ENCODE results near the gene ERC2.

Gene ERC2

GRCh38 chr3:55483196-55484095, 984.8 kb downstream of the ERC2 start:
- Mint-ChIP-seq H3K4me3 (no peak overlapping the region), H3K27ac (no peak overlapping the region), H3K27me3 (peaks cover 54 to 92% of the 10 kb centered on the region in 2 donors), H3K9me3 (peaks cover 0 to 1% of the 10 kb centered on the region in 2 donors), H3K4me1 (ENCODE audit: low read depth in 2 of 2) (peaks cover 0 to 5% of the 10 kb centered on the region in 2 donors), H3K36me3 (ENCODE audit: insufficient read depth) (no peaks in the 10 kb centered on the region)
- no peak for DNase-seq
- ATAC-seq (replicated peaks), result no peak

- Mint-ChIP-seq H3K36me3 (ENCODE audit: insufficient read depth) (no peaks in the 10 kb centered on the region), H3K27me3 (peaks cover 53 to 84% of the 10 kb centered on the region in 2 donors), H3K4me3 (no peak overlapping the region), H3K27ac (no peak overlapping the region), H3K4me1 (ENCODE audit: low read depth in 2 of 2) (peaks cover 0 to 5% of the 10 kb centered on the region in 2 donors), H3K9me3 (peaks cover 0 to 1% of the 10 kb centered on the region in 2 donors)
- no peak for ATAC-seq (replicated peaks)
- no peak for DNase-seq
Measured at GRCh38 chr3:55482496-55483195, 985.6 kb downstream of the ERC2 start.

- ATAC-seq (replicated peaks), result no peak
Measured at GRCh38 chr3:55481744-55482495, 986.3 kb downstream of the ERC2 start.

GRCh38 chr3:55480911-55481743, 987.1 kb downstream of the ERC2 start:
- peaks cover 45 to 69% of the 10 kb centered on the region in 2 donors for H3K27me3 Mint-ChIP-seq
- peaks cover 0 to 1% of the 10 kb centered on the region in 2 donors for H3K9me3 Mint-ChIP-seq
- no peaks in the 10 kb centered on the region for H3K36me3 Mint-ChIP-seq (ENCODE audit: insufficient read depth)
- DNase-seq (no peak), ATAC-seq (replicated peaks) (no peak)
- no peak overlapping the region for H3K4me3 Mint-ChIP-seq
- H3K4me1 Mint-ChIP-seq (ENCODE audit: low read depth in 2 of 2), result no peaks in the 10 kb centered on the region
- H3K27ac Mint-ChIP-seq, result no peak overlapping the region

More at GRCh38 chr3:55481744-55482495, 986.3 kb downstream of the ERC2 start:
- H3K36me3 Mint-ChIP-seq (ENCODE audit: insufficient read depth), result no peaks in the 10 kb centered on the region
- no peak for DNase-seq
- peaks cover 53 to 77% of the 10 kb centered on the region in 2 donors for H3K27me3 Mint-ChIP-seq
- H3K9me3 Mint-ChIP-seq, result peaks cover 0 to 1% of the 10 kb centered on the region in 2 donors
- peaks cover 0 to 5% of the 10 kb centered on the region in 2 donors for H3K4me1 Mint-ChIP-seq (ENCODE audit: low read depth in 2 of 2)
- H3K27ac Mint-ChIP-seq, result no peak overlapping the region
- no peak overlapping the region for H3K4me3 Mint-ChIP-seq

- H3K9me3 Mint-ChIP-seq, result peaks cover 0 to 4% of the 10 kb centered on the region in 2 donors
- DNase-seq, result no peak
- no peaks in the 10 kb centered on the region for H3K4me1 Mint-ChIP-seq (ENCODE audit: low read depth in 2 of 2)
- H3K4me3 Mint-ChIP-seq, result no peak overlapping the region
- no peak overlapping the region for H3K27ac Mint-ChIP-seq
- peaks cover 12 to 33% of the 10 kb centered on the region in 2 donors for H3K27me3 Mint-ChIP-seq
- ATAC-seq (replicated peaks), result no peak
- H3K36me3 Mint-ChIP-seq (ENCODE audit: insufficient read depth), result no peaks in the 10 kb centered on the region
Measured at GRCh38 chr3:55477306-55478303, 990.7 kb downstream of the ERC2 start.

- H3K27me3 Mint-ChIP-seq, result peaks cover 11 to 23% of the 10 kb centered on the region in 2 donors
- no peak overlapping the region for H3K27ac Mint-ChIP-seq
- ATAC-seq (replicated peaks) (no peak), DNase-seq (no peak)
- H3K4me1 Mint-ChIP-seq (ENCODE audit: low read depth in 2 of 2), result no peaks in the 10 kb centered on the region
- H3K9me3 Mint-ChIP-seq, result peaks cover 0 to 4% of the 10 kb centered on the region in 2 donors
- H3K36me3 Mint-ChIP-seq (ENCODE audit: insufficient read depth), result no peaks in the 10 kb centered on the region
- no peak overlapping the region for H3K4me3 Mint-ChIP-seq
Measured at GRCh38 chr3:55476515-55476914, 991.8 kb downstream of the ERC2 start.

- Mint-ChIP-seq H3K9me3 (peaks cover 0 to 4% of the 10 kb centered on the region in 2 donors), H3K27me3 (no peaks in the 10 kb centered on the region), H3K4me1 (ENCODE audit: low read depth in 2 of 2) (no peaks in the 10 kb centered on the region), H3K4me3 (no peak overlapping the region), H3K27ac (no peak overlapping the region), H3K36me3 (ENCODE audit: insufficient read depth) (no peaks in the 10 kb centered on the region)
- ATAC-seq (replicated peaks) (no peak), DNase-seq (no peak)
Measured at GRCh38 chr3:55474213-55474632, 994.0 kb downstream of the ERC2 start.

- Mint-ChIP-seq H3K27me3 (no peaks in the 10 kb centered on the region), H3K36me3 (ENCODE audit: insufficient read depth) (no peaks in the 10 kb centered on the region), H3K9me3 (peaks cover 0 to 4% of the 10 kb centered on the region in 2 donors), H3K4me1 (ENCODE audit: low read depth in 2 of 2) (no peaks in the 10 kb centered on the region), H3K4me3 (no peak overlapping the region), H3K27ac (no peak overlapping the region)
- ATAC-seq (replicated peaks) (no peak), DNase-seq (no peak)
Measured at GRCh38 chr3:55473788-55474187, 994.5 kb downstream of the ERC2 start.

- Mint-ChIP-seq H3K4me3 (no peak overlapping the region), H3K36me3 (ENCODE audit: insufficient read depth) (no peaks in the 10 kb centered on the region), H3K4me1 (ENCODE audit: low read depth in 2 of 2) (no peaks in the 10 kb centered on the region), H3K27me3 (no peaks in the 10 kb centered on the region), H3K27ac (no peak overlapping the region), H3K9me3 (peaks cover 0 to 4% of the 10 kb centered on the region in 2 donors)
- ATAC-seq (replicated peaks) (no peak), DNase-seq (no peak)
Measured at GRCh38 chr3:55471522-55472280, 996.6 kb downstream of the ERC2 start.

GRCh38 chr3:55471084-55471483, 997.2 kb downstream of the ERC2 start:
- no peak overlapping the region for H3K27ac Mint-ChIP-seq
- no peaks in the 10 kb centered on the region for H3K36me3 Mint-ChIP-seq (ENCODE audit: insufficient read depth)
- no peaks in the 10 kb centered on the region for H3K4me1 Mint-ChIP-seq (ENCODE audit: low read depth in 2 of 2)
- ATAC-seq (replicated peaks), result no peak
- DNase-seq, result no peak
- no peak overlapping the region for H3K4me3 Mint-ChIP-seq
- peaks cover 0 to 4% of the 10 kb centered on the region in 2 donors for H3K9me3 Mint-ChIP-seq
- H3K27me3 Mint-ChIP-seq, result no peaks in the 10 kb centered on the region

GRCh38 chr3:55469957-55470526, 998.2 kb downstream of the ERC2 start:
- H3K27me3 Mint-ChIP-seq, result no peaks in the 10 kb centered on the region
- H3K27ac Mint-ChIP-seq, result no peak overlapping the region
- no peak overlapping the region for H3K4me3 Mint-ChIP-seq
- H3K36me3 Mint-ChIP-seq (ENCODE audit: insufficient read depth), result no peaks in the 10 kb centered on the region
- DNase-seq (no peak), ATAC-seq (replicated peaks) (no peak)
- peaks cover 0 to 4% of the 10 kb centered on the region in 2 donors for H3K9me3 Mint-ChIP-seq
- no peaks in the 10 kb centered on the region for H3K4me1 Mint-ChIP-seq (ENCODE audit: low read depth in 2 of 2)
